HEK293 (cell line): ENCODE measurements around the gene PDE6B.

Source experiments
- CTCF ChIP-seq: fragments of 450-650 bp; formaldehyde crosslinking; IDR thresholded peaks from 2 replicates; pipeline ENCODE4 v1.5.1; 2016; ENCODE audit warnings: missing biosample characterization, missing genetic modification characterization
- MZF1 ChIP-seq: fragments of 450-650 bp; formaldehyde crosslinking; IDR thresholded peaks from 2 replicates; pipeline ENCODE4 v1.5.1; 2017; ENCODE audit warnings: missing biosample characterization, missing genetic modification characterization, borderline replicate concordance

- TF ChIP-seq CTCF (tag by site-specific recombination) (no peak), MZF1 (no peak)
Observed at GRCh38 chr4:620851-621261, 4.5 kb upstream of the PDE6B start.
